Measurements from ENCODE around the gene OXLD1. TPM values are rescaled to one million over a fixed set of nuclear protein-coding genes. Genes with fewer than 3 reads are reported as not detected.

The OXLD1 gene
- total RNA-seq, 4 donors from 2014 or later = 24.5 to 40.5 (median 31.1) TPM

- no peaks in the 10 kb centered on the region for H3K36me3 ChIP-seq
- no peak overlapping the region for H3K4me3 ChIP-seq
- 75% methylated on average over 16 of the region's 29 CpGs for WGBS
- no peak overlapping the region for H3K27ac ChIP-seq (replicated peaks in 1 of 4)
- intact Hi-C loops (cut with DNase I) = no loop called here
- TF ChIP-seq POLR2A (IDR thresholded peaks at IDR 0.05; ENCODE audit: low read depth) = no peak
- TF ChIP-seq POLR2AphosphoS5 (IDR thresholded peaks at IDR 0.05) = no peak
- TF ChIP-seq EP300 (IDR thresholded peaks at IDR 0.05) = no peak
- no peak for TF ChIP-seq CTCF (IDR thresholded peaks at IDR 0.05)
- H3K9me3 ChIP-seq = peaks cover 0 to 7% (median 5%) of the 10 kb centered on the region in 4 donors
- no peak for DNase-seq (ENCODE audit: extremely low spot score)
- H3K4me1 ChIP-seq = peaks cover 0 to 8% (median 3%) of the 10 kb centered on the region in 4 donors
- H3K27me3 ChIP-seq = peaks cover 0 to 36% (median 20%) of the 10 kb centered on the region in 4 donors
Measured at GRCh38 chr17:81644976-81645952, 21.1 kb downstream of the OXLD1 start.

GRCh38 chr17:81644496-81644895 is 21.9 kb downstream of the OXLD1 start:
- H3K4me1 ChIP-seq = peaks cover 0 to 8% (median 3%) of the 10 kb centered on the region in 4 donors
- WGBS = 92% methylated on average over 11 of the region's 15 CpGs
- intact Hi-C loops (cut with DNase I) = no loop called here

GRCh38 chr17:81641825-81642489 is 24.4 kb downstream of the OXLD1 start:
- no peak overlapping the region for H3K4me3 ChIP-seq
- peaks cover 0 to 3% (median 0%) of the 10 kb centered on the region in 4 donors for H3K27me3 ChIP-seq
- no peaks in the 10 kb centered on the region for H3K9me3 ChIP-seq
- DNase-seq (ENCODE audit: extremely low spot score) = no peak
- no peaks in the 10 kb centered on the region for H3K36me3 ChIP-seq
- peaks cover 5 to 8% (median 7%) of the 10 kb centered on the region in 4 donors for H3K4me1 ChIP-seq
- 99% methylated on average over 8 of the region's 17 CpGs for WGBS
- intact Hi-C loops (cut with DNase I) = no loop called here
- TF ChIP-seq POLR2A (IDR thresholded peaks at IDR 0.05; ENCODE audit: low read depth) (no peak), POLR2AphosphoS5 (IDR thresholded peaks at IDR 0.05) (no peak), CTCF (IDR thresholded peaks at IDR 0.05) (no peak), EP300 (IDR thresholded peaks at IDR 0.05) (no peak)
- no peak overlapping the region for H3K27ac ChIP-seq (replicated peaks in 1 of 4)

More at GRCh38 chr17:81644496-81644895, 21.9 kb downstream of the OXLD1 start:
- no peak overlapping the region for H3K27ac ChIP-seq (replicated peaks in 1 of 4)
- no peak overlapping the region for H3K4me3 ChIP-seq
- H3K27me3 ChIP-seq = peaks cover 0 to 29% (median 13%) of the 10 kb centered on the region in 4 donors
- TF ChIP-seq POLR2AphosphoS5 (IDR thresholded peaks at IDR 0.05) (no peak), EP300 (IDR thresholded peaks at IDR 0.05) (no peak), POLR2A (IDR thresholded peaks at IDR 0.05; ENCODE audit: low read depth) (no peak), CTCF (IDR thresholded peaks at IDR 0.05) (no peak)
- peaks cover 0 to 7% (median 5%) of the 10 kb centered on the region in 4 donors for H3K9me3 ChIP-seq
- no peaks in the 10 kb centered on the region for H3K36me3 ChIP-seq
- no peak for DNase-seq (ENCODE audit: extremely low spot score)

GRCh38 chr17:81640011-81640410 is 26.4 kb downstream of the OXLD1 start:
- intact Hi-C loops (cut with DNase I) = no loop called here
- Histone ChIP-seq H3K4me3 (no peak overlapping the region), H3K36me3 (no peaks in the 10 kb centered on the region), H3K27me3 (no peaks in the 10 kb centered on the region), H3K27ac (replicated peaks in 1 of 4) (no peak overlapping the region), H3K9me3 (no peaks in the 10 kb centered on the region), H3K4me1 (peaks cover 16 to 22% (median 21%) of the 10 kb centered on the region in 4 donors)
- 95% methylated on average over 9 of the region's 9 CpGs for WGBS
- DNase-seq (ENCODE audit: extremely low spot score) = no peak
- TF ChIP-seq CTCF (IDR thresholded peaks at IDR 0.05) (no peak), POLR2AphosphoS5 (IDR thresholded peaks at IDR 0.05) (no peak), POLR2A (IDR thresholded peaks at IDR 0.05; ENCODE audit: low read depth) (no peak), EP300 (IDR thresholded peaks at IDR 0.05) (no peak)
